Heart left ventricle (tissue), 13 donors: ENCODE results near the gene KCNQ2.

ENCODE experiments used
- CTCF ChIP-seq, 12 donors: fragments of 200-600 bp; sonication (generic) in 4 of 12; IDR thresholded peaks; one replicate each; pipeline versions ENCODE4 v1.5.0 to v1.8.0; 2018 to 2022; ENCODE audit warnings: antibody characterized with exemption in 12 of 12, mild to moderate bottlenecking in 5 of 12
- POLR2A ChIP-seq, 2 donors: fragments of 450-650 bp; IDR thresholded peaks; one replicate each; pipeline ENCODE4 v1.6.1; 2017; ENCODE audit warnings: antibody characterized with exemption in 2 of 2, mild to moderate bottlenecking in 2 of 2, moderate library complexity in 2 of 2
- donor health status: ischemic (EF 13 %, LVEDD 7.1; RV severe dilation, severe dysfunction).
- donor health status: DM: no; HTN: yes; CAD: no.
- donor health status: DM: no; HTN: no; CAD: no.
- donor health status: ischemic (EF 25% LVEDD 6.9; RV normal size, moderate dysfunction).
- donor health status: ischemic (EF 25% LVEDD 5.7; RV mildly dilated, moderate dysfunction).
- donor health status: ischemic (EF 35%, LVEDD 5.7; RV mildly dilated, moderate dysfunction).
- donor health status: nonischemic (EF 11% LVEDD 7.7; RV severe dilation, severe dysfunction).
- donor health status: DM: yes; HTN: yes; CAD: no.
- donor health status: PGD.
- donor health status: ischemic (EF 29% LVEDD 5.4; RV normal size, mild dysfunction).
- donor health status: nonischemic (EF 23%, LVEDD 6.1; RV moderate dilation, normal function).

GRCh38 chr20:63357921-63358905, 114.2 kb downstream of the KCNQ2 start:
- TF ChIP-seq CTCF (IDR thresholded peaks at IDR 0.05) (no peak), POLR2A (IDR thresholded peaks at IDR 0.05) (no peak)
